ENCODE data around the gene ASTL.

Gene ASTL

DNA sequence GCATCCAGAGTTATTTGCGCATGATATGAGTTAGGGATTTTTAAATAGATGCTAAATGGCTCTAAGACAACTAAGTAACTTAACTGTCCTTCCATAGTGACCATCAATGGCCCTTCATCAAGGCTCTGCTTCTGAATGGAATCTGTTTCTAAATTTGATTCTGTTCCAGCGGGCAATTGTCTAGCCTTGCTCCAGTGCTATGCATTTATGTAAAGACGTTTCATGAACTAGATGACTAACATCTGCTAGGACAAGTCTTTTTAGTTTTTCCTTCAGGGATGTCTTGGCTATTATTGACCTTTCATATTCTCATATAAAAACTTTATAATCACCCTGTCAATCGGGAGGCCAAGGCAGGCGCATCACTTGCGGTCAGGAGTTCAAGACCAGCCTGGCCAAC lies 9.8 kb downstream of the ASTL start:
- ATAC-seq, result no peak
- no peak for TF ChIP-seq ZC3H10 (CRISPR knock-in tag; IDR thresholded peaks at IDR 0.05)
- TF ChIP-seq ZFP3 (CRISPR knock-in tag; IDR thresholded peaks at IDR 0.05), result no peak
- no peak for TF ChIP-seq ZNF70 (CRISPR knock-in tag; IDR thresholded peaks at IDR 0.05)
- TF ChIP-seq PPARA (CRISPR knock-in tag; IDR thresholded peaks at IDR 0.05; ENCODE audit: borderline replicate concordance), result no peak
- TF ChIP-seq ZNF8 (CRISPR knock-in tag; IDR thresholded peaks at IDR 0.05), result no peak
- TF ChIP-seq, protein P1, sequence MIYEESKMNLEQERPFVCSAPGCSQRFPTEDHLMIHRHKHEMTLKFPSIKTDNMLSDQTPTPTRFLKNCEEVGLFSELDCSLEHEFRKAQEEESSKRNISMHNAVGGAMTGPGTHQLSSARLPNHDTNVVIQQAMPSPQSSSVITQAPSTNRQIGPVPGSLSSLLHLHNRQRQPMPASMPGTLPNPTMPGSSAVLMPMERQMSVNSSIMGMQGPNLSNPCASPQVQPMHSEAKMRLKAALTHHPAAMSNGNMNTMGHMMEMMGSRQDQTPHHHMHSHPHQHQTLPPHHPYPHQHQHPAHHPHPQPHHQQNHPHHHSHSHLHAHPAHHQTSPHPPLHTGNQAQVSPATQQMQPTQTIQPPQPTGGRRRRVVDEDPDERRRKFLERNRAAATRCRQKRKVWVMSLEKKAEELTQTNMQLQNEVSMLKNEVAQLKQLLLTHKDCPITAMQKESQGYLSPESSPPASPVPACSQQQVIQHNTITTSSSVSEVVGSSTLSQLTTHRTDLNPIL (CRISPR knock-in tag; IDR thresholded peaks at IDR 0.05; ENCODE audit: low read depth), result no peak
- no peak for TF ChIP-seq ZNF565 (CRISPR knock-in tag; conservative IDR thresholded peaks at IDR 0.05; ENCODE audit: low read depth)
- TF ChIP-seq, protein P2, sequence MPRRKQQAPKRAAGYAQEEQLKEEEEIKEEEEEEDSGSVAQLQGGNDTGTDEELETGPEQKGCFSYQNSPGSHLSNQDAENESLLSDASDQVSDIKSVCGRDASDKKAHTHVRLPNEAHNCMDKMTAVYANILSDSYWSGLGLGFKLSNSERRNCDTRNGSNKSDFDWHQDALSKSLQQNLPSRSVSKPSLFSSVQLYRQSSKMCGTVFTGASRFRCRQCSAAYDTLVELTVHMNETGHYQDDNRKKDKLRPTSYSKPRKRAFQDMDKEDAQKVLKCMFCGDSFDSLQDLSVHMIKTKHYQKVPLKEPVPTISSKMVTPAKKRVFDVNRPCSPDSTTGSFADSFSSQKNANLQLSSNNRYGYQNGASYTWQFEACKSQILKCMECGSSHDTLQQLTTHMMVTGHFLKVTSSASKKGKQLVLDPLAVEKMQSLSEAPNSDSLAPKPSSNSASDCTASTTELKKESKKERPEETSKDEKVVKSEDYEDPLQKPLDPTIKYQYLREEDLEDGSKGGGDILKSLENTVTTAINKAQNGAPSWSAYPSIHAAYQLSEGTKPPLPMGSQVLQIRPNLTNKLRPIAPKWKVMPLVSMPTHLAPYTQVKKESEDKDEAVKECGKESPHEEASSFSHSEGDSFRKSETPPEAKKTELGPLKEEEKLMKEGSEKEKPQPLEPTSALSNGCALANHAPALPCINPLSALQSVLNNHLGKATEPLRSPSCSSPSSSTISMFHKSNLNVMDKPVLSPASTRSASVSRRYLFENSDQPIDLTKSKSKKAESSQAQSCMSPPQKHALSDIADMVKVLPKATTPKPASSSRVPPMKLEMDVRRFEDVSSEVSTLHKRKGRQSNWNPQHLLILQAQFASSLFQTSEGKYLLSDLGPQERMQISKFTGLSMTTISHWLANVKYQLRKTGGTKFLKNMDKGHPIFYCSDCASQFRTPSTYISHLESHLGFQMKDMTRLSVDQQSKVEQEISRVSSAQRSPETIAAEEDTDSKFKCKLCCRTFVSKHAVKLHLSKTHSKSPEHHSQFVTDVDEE (CRISPR knock-in tag; IDR thresholded peaks at IDR 0.05), result no peak
- no peak for TF ChIP-seq BACH2 (CRISPR knock-in tag; IDR thresholded peaks at IDR 0.05; ENCODE audit: borderline replicate concordance)
- TF ChIP-seq OSR1 (CRISPR knock-in tag; IDR thresholded peaks at IDR 0.05), result no peak
- TF ChIP-seq TCF4 (CRISPR knock-in tag; IDR thresholded peaks at IDR 0.05; ENCODE audit: borderline replicate concordance), result no peak
- no peak for TF ChIP-seq SNAI2 (CRISPR knock-in tag; IDR thresholded peaks at IDR 0.05)

DNA sequence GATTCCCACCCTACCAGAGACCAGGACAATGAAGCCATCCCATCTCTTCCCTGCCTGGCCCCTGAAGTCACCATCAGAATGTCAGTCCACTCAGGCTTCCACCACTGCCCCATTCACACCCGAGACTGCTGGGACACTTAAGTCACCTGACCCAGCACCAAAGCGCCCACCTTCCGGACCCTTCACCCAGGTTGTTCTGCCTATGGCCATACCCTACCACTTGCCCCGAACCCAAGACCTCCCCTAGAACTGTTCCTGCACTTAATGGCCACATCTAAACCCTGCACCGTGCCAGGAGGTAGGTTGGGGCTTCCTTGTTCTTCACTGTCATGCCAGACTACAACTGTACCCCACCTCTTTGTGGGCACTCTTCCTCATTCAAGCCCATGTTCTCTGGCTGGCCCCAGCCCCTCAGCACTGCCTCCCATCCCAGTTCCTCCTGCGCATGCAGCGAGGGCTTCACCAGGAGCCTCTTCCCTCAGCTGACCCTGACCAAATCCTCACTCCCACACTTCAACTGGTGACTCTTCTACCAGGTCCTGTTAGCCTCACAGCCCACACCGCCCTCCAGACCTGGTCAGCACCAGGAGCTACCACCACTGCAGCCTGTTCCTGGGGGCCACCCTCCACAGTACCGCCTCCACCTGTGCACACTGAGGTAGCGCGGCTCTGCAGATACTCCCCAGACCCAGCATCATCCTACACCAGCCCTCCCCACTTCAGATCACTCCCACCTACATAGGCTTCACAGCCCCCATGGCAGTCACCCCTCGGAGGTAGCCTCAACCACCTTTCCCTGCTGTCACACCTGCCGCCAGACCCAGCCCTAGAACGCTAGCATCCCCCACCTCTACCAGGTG lies 13.7 kb downstream of the ASTL start:
- no peak for ATAC-seq
- no peak for TF ChIP-seq ESRRG (CRISPR knock-in tag; IDR thresholded peaks at IDR 0.05)
- TF ChIP-seq GLIS3 (CRISPR knock-in tag; IDR thresholded peaks at IDR 0.05), result no peak
- no peak for TF ChIP-seq ARNTL (CRISPR knock-in tag; IDR thresholded peaks at IDR 0.05; ENCODE audit: borderline replicate concordance, low read depth)
- no peak for TF ChIP-seq RARB (CRISPR knock-in tag; IDR thresholded peaks at IDR 0.05)
- TF ChIP-seq POU6F1 (CRISPR knock-in tag; IDR thresholded peaks at IDR 0.05; ENCODE audit: borderline replicate concordance, low read depth), result no peak
- TF ChIP-seq OSR1 (CRISPR knock-in tag; IDR thresholded peaks at IDR 0.05), result no peak
- no peak for TF ChIP-seq ZNF70 (CRISPR knock-in tag; IDR thresholded peaks at IDR 0.05)
- TF ChIP-seq ZC3H10 (CRISPR knock-in tag; IDR thresholded peaks at IDR 0.05), result no peak
- TF ChIP-seq, protein P1 (CRISPR knock-in tag; IDR thresholded peaks at IDR 0.05; ENCODE audit: low read depth), result no peak
- TF ChIP-seq TOX (CRISPR knock-in tag; IDR thresholded peaks at IDR 0.05; ENCODE audit: borderline replicate concordance), result no peak
- TF ChIP-seq, protein P3, sequence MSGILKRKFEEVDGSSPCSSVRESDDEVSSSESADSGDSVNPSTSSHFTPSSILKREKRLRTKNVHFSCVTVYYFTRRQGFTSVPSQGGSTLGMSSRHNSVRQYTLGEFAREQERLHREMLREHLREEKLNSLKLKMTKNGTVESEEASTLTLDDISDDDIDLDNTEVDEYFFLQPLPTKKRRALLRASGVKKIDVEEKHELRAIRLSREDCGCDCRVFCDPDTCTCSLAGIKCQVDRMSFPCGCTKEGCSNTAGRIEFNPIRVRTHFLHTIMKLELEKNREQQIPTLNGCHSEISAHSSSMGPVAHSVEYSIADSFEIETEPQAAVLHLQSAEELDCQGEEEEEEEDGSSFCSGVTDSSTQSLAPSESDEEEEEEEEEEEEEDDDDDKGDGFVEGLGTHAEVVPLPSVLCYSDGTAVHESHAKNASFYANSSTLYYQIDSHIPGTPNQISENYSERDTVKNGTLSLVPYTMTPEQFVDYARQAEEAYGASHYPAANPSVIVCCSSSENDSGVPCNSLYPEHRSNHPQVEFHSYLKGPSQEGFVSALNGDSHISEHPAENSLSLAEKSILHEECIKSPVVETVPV (CRISPR knock-in tag; IDR thresholded peaks at IDR 0.05), result no peak
- no peak for TF ChIP-seq PPARA (CRISPR knock-in tag; IDR thresholded peaks at IDR 0.05; ENCODE audit: borderline replicate concordance)
- TF ChIP-seq SNAI2 (CRISPR knock-in tag; IDR thresholded peaks at IDR 0.05), result no peak
- no peak for TF ChIP-seq ISL1 (CRISPR knock-in tag; IDR thresholded peaks at IDR 0.05)
- no peak for TF ChIP-seq ZFP30 (CRISPR knock-in tag; IDR thresholded peaks at IDR 0.05)
- TF ChIP-seq ZNF8 (CRISPR knock-in tag; IDR thresholded peaks at IDR 0.05), result no peak
- TF ChIP-seq BACH2 (CRISPR knock-in tag; IDR thresholded peaks at IDR 0.05; ENCODE audit: borderline replicate concordance), result no peak
- TF ChIP-seq TCF4 (CRISPR knock-in tag; IDR thresholded peaks at IDR 0.05; ENCODE audit: borderline replicate concordance), result no peak
- no peak for TF ChIP-seq ZFP3 (CRISPR knock-in tag; IDR thresholded peaks at IDR 0.05)
